NCI-H2171 treated with DMSO at 0.1 percent for 48 hours (cell line): ENCODE results near the gene ARHGAP44.
A peak's percentile ranks its signal among the peaks of the same experiment; 100 is the strongest.

Experiments used
- DNase-seq: peaks from one replicate; lab custom pipeline; 2025; lab: John Stamatoyannopoulos, UW

ARHGAP44 gene

GRCh38 chr17:12900474-12900873 is 111.2 kb downstream of the ARHGAP44 start:
- DNase-seq, result no peak

GRCh38 chr17:12902046-12902445 is 112.7 kb downstream of the ARHGAP44 start:
- no peak for DNase-seq

DNA sequence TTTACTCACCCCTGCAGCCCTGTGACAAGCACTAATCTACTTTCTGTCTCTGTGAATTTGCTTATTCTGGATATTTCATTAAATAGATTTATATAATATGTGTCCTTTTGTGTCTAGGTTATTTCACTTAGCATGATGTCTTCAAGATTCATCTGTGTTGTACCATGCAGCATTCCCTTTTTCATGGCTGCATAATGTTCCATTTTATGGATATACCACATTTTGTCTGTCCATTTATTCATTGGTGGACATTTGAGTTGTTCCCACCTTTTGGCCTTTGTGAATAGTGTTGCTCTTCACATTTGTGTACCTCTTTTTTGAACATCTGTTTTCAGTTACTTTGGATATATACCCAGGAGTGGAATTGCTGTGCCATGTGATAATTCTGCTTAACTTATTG is 118.2 kb downstream of the ARHGAP44 start:
- DNase-seq, result no peak

DNA sequence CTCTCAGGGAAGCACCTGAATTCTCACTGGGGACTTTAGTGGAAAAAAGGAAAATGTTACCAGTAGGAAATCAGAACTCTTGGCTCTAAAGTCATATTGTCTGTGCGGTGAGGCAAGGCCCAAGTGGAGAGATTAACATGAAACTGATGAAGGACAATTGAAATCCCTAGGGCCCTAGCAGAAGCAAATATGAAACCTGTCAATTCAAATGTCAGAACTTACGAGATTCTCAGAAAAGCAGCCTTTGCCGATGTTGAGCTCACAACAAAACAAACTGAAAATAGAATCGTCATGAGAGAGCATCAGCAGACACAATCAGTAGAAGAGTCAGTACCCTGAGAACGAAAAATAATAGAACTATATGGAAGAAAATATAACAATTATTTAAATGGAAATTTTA is 119.7 kb downstream of the ARHGAP44 start:
- DNase-seq, result no peak

- DNase-seq, result no peak
Observed at GRCh38 chr17:12909511-12909910, 120.2 kb downstream of the ARHGAP44 start.

- DNase-seq, result no peak
Observed at GRCh38 chr17:12911239-12911638, 121.9 kb downstream of the ARHGAP44 start.

DNA sequence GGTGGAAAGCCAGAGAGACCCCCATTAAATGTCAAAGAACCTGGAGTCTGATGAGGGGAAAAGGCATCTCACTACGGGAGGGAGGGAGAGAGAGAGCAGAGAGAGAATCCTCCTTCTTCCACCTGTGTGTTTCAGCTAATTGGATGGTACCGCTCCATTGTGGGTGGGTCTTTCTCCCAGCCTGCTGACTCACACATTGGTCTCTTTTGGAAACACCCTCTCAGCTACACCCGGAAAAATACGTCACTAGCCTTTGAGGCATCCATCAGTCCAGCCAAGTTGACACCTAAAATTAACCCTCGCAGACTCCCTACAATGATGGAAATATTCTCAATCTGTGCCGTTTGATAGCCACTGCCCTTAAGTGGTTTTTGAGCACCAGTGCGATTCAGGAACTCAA is 128.1 kb downstream of the ARHGAP44 start:
- DNase-seq, result no peak

- DNase-seq, result no peak
Observed at GRCh38 chr17:12918142-12918541, 128.8 kb downstream of the ARHGAP44 start.

- no peak for DNase-seq
Observed at GRCh38 chr17:12922120-12922519, 132.8 kb downstream of the ARHGAP44 start.

- no peak for DNase-seq
Observed at GRCh38 chr17:12924614-12925013, 135.3 kb downstream of the ARHGAP44 start.

DNA sequence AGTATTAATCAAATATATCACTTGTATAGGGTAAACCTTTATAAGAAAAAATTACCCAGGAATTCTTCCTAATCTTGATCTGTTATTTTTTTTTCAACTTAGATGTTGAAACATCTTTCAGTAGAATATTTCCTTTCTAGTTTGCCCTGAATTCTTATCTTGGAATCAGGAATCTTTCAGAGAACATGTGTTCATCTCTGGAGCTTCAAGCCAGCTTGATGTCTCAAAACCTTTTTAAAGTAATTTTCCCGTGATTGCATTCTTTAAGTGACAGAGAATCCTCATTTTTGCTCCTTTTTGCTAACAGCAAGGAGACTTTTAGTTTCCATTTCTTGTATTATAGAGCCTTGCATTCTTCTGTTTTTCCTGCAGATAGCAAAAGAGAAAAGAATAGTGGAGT is 137.7 kb downstream of the ARHGAP44 start:
- no peak for DNase-seq

DNA sequence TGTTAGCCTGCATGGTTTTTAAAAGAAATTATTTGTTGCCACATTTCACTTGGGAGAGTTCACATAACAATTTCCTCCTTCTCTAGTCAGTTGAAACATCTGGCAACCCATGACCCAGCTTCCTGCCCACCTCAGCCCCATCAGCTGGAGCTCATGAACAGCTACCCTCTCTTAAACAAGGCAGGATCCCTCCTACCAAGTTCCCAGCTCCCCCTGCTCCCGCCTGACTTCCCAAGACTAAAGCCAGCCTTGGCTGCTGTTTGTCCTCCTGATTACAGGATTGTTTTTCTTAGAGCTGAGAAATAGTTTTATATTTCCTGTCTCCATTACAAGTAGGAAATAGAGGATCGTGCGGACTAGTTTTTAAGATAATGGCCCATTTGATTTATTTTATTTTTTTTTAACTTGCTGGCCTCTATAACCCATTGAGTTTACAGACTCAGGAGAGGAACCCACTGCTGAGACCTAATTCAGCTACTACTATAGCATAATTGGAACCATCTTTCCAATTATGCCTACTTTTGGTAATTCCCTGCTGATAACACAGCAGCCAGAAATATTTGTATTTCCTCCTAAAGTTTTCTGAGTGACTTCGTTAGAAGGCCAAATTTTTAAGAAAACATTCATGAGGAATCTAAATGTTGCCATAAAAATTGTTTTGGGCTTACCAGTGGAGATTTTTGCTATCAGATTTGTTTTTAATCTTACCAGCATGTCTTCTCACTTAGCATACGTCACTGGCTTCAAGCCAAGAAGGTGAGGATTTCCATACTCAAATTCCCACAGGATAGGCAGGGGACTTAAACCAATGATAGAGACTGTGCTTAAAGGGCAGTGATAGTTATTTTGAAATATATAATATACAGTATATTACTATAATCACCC is 138.5 kb downstream of the ARHGAP44 start:
- DNase-seq, result peak; percentile 28

DNA sequence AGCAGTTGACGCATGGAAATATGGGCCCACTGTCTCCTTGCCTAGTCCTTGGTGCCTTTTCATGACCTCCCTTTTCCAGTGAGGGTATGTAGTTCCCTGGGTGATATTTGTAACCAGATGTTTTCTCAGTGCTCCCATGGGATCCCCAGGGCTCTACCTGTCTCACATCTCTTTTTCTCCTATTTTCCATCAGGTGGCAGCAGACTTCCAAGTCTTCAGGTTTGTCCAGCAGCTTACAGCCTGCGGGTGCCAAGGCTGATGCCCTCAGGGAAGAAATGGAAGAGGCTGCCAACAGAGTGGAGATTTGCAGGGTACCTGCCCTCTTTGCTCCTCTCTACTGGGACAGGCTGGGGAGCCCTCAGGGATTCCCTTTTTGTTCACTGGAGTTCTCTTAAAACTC is 139.4 kb downstream of the ARHGAP44 start:
- peak; percentile 54 for DNase-seq

GRCh38 chr17:12936501-12936900 is 147.2 kb downstream of the ARHGAP44 start:
- peak; percentile 7 for DNase-seq

DNA sequence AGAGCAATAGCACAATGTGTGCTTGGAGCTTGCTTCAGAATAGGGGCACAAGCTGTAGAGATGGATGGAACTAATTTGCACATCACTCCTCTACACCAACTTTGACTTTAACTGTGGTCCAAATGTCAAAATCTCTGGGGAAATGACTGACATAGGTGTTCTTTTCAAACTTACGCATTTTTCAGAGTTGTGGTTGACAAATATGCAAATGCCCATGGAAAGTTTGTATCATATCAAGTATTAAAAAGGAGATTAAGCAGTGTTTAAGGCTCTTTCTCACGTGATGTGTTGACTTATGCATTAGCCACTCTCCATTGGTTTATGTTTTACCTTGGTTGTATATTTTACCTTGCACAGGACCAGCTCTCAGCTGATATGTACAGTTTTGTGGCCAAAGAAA is 151.4 kb downstream of the ARHGAP44 start:
- no peak for DNase-seq

GRCh38 chr17:12947047-12947446 is 157.7 kb downstream of the ARHGAP44 start:
- no peak for DNase-seq

- DNase-seq, result no peak
Observed at GRCh38 chr17:12952012-12952411, 162.7 kb downstream of the ARHGAP44 start.

DNA sequence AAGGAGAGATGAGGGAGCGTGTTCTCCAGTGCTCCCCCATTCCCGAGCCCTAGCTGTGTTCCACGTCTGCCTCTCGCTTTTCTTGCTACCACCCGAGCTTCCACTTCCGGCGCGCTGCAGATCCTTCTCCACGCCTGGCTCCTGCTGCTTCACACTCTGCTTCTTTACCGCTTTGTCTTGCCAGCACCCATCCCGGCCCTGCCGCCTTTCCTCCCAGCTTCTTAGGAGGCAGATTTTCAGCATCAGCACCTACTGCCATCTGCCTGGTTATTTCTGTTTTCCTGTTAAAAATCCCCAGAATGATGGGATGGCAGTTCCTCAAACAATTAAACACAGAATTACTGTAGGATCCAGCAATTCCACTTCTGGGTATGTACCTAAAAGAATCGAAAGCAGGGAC is 163.9 kb downstream of the ARHGAP44 start:
- no peak for DNase-seq

DNA sequence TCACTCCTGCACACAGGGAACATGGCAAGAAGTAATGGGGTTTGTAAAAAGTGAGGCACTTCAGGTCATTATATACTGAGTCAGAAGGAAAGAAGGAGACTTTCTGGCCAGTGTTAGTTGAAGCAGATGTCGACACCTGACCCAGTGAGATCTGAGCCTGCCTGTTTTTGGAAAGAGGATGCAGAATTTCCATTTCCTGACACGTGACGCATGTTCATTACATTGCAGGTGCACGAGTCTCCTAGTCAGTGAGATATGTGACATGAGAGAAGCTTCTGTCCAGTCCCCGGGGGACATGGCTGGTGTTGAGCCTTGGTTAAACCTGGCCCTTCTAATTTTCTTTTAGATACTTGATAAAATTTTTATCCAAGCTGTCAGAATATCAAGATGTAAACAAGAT is 166.2 kb downstream of the ARHGAP44 start:
- DNase-seq, result no peak

DNA sequence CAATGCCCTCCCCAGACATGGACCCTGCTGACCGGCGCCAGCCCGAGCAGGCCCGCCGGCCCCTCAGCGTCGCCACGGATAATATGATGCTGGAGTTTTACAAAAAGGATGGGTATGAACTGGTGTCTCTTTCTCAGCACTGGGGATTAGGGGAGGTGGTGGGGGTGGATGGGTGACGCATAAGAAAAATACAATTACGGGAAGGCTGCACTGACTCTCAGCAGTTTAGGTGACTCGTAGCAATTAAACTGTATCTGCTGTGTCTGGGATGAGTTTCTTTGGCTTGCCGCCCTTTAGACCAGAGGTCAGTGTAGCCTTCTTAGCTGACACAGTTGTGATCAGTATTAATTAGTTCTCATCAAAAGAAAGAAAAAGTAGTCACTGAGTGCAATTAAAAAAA is 169.5 kb downstream of the ARHGAP44 start:
- no peak for DNase-seq

DNA sequence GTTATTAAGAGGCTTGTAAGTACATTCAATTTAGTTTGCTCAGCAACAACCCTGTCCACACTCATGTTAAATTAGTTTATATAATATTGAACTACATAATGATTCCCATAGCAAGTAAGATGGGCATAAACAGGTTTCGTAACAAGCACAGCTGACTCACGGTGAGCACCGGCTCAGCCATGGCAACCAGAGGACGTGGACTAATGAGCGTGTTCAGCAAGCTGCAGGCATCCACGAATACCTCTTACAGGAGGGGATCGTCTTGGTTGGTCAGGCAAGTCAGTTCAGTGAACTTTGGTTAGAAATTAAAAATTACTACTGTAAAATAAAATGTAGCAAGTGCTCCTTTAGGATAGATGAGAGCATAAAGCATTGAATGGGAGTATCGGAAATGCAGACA is 170.1 kb downstream of the ARHGAP44 start:
- DNase-seq, result no peak

GRCh38 chr17:12961655-12962054 is 172.4 kb downstream of the ARHGAP44 start:
- DNase-seq, result no peak

DNA sequence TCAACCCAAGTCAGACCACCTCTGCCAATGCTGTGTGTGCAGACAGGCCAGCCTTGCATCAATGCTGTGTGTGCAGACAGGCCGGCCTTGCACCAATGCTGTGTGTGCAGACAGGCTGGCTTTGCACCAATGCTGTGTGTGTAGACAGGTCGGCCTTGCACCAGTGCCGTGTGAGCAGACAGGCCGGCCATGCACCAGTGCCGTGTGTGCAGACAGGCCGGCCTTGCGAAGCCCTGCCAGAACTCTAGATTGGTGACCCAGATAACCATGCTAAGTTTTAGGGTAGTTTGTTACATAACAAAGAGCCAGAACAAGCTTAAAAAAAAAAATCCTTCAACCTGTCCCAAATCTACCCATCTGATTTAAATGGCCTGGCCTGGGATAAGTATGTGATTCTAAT is 174.2 kb downstream of the ARHGAP44 start:
- DNase-seq, result no peak

DNA sequence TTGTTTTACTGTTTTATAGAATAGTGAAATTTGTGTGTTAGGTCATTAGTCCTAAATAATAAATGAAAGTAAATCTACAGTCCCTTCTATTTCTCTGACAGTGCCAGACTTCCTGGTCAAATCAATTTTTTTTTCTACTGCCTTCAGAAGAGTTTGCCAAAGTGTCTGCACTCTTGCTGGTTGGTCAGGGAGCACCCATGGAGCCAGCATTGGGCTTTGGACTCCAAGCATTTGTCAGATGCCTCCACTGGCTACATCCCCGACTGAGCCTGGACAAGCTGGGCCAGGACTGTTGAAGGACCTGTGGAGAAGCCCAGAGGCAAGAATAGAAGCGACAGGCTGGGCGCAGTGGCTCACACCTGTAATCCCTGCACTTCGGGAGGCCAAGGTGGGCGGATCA is 174.9 kb downstream of the ARHGAP44 start:
- DNase-seq, result no peak
